ENCODE measurements around the gene NTRK1.
"Not testable (repeated sequence)": the region's sequence is repeated elsewhere in the genome, so short reads cannot be mapped to it uniquely, and the experiment has no call there.

The NTRK1 gene

DNA sequence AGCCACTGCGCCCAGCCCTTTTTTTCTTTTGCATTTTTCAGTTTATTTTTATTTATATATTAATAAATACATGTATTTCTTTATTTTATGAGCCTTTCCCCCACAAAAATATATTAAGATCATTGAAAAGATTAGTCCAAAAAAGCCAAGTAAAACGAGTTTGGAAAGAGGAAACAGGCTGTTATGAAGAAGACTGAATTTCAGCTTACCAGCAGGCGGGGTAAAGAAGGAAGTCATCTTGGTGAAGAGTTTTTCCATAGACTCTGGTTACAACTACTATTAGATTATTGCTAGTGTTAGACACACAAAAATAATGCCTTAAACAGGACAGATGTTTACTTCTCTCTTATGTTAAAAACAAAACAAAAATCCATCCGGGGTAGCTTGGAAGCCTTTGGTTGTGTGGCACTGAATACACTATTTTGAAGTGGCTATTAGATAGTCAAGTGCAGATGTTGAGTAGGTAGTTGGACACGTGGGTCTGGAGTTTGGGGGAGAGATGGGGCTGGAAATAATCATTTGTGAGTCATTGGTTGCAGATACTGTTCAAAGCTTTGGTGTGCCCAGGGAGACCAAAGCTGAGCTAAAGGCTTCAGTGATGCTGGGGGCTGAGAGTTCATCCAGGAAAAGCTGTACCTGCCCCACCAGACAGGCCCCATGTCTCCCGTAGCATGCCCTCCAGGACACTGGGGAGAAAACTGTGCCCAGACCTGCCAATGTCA lies 51.1 kb downstream of the NTRK1 start:
- in situ Hi-C loops (cut with MboI; ENCODE audit: low sequenced_read_pairs) = no loop called here

DNA sequence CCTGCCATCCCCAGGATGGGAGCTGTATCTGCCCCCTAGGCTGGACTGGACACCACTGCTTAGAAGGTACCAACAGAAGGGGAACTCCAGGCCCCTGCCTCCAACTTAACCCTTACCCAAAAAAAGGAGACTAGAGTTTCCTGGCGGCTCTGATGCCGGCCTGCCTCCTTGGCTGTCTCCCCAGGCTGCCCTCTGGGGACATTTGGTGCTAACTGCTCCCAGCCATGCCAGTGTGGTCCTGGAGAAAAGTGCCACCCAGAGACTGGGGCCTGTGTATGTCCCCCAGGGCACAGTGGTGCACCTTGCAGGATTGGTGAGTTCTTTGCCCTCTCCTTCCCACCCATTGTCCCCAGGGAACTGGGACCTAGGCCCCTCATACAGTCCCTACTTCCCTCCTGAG lies 51.6 kb downstream of the NTRK1 start:
- in situ Hi-C loops (cut with MboI; ENCODE audit: low sequenced_read_pairs) = no loop called here

DNA sequence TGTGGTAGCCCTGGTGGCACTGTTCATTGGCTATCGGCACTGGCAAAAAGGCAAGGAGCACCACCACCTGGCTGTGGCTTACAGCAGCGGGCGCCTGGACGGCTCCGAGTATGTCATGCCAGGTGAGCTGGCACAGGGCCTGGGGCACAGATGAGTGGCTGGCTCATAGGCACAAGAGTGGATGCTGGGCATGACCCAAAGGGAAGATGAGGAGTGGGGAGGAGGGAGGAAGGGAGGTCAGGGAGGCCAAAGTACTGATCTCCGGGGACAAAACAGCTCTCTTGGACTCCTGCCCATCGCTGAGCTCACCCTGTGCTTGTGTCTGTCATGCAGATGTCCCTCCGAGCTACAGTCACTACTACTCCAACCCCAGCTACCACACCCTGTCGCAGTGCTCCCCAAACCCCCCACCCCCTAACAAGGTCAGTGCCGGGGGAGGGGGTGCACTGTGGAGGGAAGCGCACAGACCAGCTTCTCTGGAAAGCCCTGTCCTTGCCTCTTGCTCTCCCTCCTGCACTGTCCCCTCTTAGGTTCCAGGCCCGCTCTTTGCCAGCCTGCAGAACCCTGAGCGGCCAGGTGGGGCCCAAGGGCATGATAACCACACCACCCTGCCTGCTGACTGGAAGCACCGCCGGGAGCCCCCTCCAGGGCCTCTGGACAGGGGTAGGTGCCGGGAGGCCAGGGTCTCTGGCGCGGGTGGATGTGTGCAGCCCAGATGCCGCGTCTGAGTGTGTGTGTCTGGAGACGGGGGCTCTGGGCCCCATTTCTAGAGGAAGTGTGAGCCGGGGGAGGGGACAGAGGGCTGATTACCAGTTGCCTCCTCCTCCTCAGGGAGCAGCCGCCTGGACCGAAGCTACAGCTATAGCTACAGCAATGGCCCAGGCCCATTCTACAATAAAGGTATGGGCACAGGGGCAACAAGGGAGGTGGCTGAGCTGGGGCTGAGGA lies 52.5 kb downstream of the NTRK1 start:
- in situ Hi-C loops (cut with MboI; ENCODE audit: low sequenced_read_pairs) = no loop called here

DNA sequence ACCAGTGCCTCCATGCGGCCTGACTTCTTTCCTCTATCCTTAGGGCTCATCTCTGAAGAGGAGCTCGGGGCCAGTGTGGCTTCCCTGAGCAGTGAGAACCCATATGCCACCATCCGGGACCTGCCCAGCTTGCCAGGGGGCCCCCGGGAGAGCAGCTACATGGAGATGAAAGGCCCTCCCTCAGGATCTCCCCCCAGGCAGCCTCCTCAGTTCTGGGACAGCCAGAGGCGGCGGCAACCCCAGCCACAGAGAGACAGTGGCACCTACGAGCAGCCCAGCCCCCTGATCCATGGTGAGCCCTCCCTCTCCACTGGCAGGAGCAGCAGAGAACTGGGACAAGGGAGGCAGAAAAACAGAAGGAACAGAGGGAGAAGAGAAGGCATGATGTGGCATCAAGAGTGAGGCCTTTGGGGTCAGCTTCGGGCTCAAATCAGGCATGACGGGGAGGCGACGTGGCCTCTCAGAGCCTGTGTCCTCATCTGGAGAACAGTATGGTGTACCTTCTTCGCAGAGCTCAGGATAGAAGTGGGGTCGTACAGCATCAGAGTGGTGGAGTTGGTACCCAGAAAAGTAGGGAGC lies 53.2 kb downstream of the NTRK1 start:
- in situ Hi-C loops (cut with MboI; ENCODE audit: low sequenced_read_pairs) = no loop called here

DNA sequence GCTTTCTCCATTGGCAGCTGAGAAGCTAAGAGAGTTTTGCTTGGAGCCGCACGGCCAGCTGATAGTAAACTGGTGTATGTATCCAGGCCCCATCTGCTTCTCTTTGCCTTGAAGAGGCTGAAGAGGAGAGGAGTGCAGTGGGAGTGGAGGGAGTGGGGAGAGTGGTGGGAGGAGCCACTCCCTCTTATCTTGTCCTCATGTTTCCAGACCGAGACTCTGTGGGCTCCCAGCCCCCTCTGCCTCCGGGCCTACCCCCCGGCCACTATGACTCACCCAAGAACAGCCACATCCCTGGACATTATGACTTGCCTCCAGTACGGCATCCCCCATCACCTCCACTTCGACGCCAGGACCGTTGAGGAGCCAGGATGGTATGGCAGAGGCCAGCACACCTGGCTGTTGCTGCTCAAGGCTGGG lies 53.8 kb downstream of the NTRK1 start:
- in situ Hi-C loops (cut with MboI; ENCODE audit: low sequenced_read_pairs) = no loop called here

DNA sequence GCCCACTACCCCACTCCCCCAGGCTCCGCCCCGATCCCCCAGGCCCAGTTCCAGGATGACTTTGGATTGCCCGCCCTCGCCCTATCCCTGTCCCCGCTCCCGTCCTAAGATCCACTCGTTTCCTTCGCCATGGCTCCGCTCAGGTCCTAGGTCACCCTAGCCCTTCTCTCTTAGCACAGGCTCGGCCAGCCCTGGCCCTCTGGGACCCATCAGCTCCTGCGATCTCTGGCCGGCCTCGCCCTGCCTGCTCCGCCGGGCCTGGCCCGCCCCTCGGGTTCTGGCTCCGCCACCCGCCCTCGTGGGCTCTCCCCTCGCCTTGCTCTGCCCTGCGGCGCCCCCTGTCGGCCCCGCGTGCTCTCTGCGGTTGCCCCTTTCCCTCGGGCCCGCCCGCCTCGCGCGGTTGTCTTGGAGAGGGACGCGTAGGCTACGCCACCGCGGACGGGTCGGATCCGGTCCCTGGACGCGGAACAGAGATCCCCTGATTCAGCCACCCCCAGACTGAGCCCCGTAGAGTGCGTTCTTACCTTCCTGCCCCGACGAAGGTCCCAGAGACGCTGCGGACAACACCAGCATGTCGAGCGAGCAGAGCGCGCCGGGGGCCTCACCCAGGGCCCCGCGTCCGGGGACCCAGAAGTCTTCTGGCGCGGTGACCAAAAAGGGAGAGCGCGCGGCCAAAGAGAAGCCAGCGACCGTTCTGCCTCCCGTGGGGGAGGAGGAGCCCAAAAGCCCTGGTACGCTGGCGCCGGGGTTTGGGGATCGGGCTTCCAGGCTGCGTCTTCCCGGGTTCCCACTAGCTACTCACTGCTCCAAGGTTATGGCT lies 59.8 kb downstream of the NTRK1 start, which contains the start of gene LRRC71:
Gene LRRC71 (plus strand): TSS at position 400 of the 820 bp plus-strand sequence. CDS start 172 bp downstream, at position 572.
- in situ Hi-C loops (cut with MboI; ENCODE audit: low sequenced_read_pairs) = no loop called here

DNA sequence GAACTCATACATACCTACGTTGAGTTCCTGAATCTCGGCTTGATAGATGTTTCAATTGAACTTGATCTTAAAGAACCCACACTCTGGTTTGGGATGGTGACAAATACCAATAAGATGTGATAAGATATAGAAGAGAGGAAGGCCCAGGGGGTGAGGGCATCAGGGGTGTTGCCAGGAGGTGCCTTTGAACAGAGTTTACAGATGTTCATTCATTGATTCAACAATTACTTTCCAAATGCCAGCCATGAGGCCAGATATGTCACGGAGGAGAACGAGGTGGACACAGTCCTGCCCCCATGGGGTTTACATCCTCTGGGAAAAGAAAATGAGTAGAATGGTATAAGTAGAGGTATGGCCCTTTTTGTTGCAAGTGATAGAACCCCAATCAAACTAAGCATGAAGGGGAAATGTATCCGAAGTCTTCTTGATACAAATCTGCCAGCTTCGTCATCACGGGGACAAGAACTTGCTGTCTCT lies 60.4 kb downstream of the NTRK1 start:
- in situ Hi-C loops (cut with MboI; ENCODE audit: low sequenced_read_pairs) = no loop called here

DNA sequence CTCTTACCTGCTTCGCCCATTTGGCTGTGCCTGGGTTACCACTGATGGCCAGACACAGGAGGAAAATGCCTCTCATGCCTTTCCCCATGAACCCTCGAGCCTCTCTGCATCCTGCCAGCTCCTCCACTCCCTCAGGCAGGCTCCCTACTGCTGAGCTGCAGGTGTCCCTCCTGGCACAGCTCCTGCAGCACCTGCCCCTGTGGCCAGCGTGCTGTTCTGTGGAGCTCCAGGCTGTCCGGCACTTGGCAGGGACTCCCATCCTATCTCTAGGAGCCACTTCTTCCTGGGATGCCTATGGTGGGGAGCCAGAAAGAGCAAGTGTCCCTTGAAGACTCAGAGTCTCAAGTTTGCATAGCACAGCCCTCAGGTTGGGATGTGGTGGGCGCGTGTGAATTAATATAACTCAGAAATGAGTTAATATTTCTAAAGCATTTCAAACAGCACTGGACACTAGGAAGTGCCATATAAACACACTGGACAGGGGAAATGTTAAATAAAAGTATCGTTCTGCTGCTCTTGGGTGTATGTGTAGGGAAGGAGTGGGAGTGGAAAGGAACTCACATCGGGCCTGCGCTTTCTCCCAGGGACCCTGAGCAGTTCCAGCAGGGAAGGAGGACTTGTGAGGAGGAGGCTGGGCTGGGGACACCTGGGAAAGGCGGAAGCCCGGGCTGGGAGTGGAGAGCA lies 62.5 kb downstream of the NTRK1 start:
- in situ Hi-C loops (cut with MboI; ENCODE audit: low sequenced_read_pairs) = no loop called here

DNA sequence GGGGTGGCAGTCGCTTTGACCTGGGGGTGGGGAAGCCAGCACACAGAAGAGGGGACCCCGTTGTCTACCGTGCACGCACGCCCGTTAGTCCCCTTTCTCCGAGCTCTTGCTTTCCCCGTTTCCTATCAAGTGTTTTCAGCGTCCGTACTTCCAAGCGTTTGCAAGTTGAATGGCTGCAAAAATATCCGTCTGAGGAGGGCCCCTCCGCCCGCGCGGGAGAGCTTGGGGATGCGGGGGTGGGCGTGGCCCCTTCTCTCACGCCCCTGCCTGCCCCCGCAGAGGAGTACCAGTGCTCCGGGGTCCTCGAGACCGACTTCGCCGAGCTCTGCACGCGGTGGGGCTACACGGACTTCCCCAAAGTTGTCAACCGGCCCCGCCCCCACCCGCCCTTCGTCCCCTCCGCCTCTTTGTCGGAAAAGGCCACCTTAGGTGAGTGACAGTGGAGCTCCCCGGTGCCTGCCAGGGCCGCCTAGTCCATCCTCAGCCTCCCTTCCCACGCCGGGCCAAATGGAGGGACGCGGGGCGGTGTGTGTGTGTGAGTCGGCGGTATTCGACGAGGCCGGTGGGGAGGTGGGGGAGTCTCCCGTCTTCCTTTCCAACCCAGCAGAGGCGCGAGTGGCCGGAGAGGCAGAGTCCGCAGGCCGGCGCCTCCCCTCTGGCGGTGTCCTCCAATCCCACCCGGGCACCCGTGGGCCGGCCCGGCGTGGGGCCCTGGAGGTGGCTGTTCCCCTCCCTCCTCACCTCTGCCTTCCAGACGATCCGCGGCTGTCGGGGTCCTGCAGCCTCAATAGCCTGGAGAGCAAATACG lies 63.2 kb downstream of the NTRK1 start:
- in situ Hi-C loops (cut with MboI; ENCODE audit: low sequenced_read_pairs) = no loop called here

DNA sequence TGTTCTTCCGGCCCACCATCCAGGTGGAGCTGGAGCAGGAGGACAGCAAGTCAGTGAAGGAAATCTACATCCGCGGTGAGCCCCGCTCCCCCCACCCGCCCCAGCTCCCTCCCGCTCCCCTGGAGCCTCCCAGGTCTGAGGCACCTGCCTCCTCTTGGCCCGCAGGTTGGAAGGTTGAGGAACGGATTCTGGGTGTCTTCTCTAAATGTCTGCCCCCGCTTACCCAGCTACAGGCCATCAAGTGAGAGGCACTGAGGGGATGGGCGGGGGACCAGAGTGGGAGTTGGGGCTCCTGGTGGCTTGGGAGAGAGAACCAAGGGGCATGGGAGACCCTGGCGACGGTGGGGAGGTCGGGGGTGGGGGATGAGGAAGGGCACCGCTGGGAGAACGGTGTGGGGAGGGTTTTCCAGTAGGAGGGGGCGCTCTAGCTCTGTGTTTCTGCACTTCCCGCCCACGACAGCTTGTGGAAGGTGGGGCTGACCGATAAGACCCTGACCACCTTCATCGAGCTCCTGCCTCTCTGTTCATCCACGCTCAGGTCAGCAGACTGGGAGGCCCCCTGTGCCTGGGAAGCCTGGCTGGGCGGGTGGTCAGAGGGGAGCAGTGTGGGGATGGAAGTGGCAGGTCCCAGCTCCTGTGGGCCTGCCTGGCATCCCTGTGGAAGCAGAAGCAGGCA lies 64.0 kb downstream of the NTRK1 start:
- in situ Hi-C loops (cut with MboI; ENCODE audit: low sequenced_read_pairs) = no loop called here

DNA sequence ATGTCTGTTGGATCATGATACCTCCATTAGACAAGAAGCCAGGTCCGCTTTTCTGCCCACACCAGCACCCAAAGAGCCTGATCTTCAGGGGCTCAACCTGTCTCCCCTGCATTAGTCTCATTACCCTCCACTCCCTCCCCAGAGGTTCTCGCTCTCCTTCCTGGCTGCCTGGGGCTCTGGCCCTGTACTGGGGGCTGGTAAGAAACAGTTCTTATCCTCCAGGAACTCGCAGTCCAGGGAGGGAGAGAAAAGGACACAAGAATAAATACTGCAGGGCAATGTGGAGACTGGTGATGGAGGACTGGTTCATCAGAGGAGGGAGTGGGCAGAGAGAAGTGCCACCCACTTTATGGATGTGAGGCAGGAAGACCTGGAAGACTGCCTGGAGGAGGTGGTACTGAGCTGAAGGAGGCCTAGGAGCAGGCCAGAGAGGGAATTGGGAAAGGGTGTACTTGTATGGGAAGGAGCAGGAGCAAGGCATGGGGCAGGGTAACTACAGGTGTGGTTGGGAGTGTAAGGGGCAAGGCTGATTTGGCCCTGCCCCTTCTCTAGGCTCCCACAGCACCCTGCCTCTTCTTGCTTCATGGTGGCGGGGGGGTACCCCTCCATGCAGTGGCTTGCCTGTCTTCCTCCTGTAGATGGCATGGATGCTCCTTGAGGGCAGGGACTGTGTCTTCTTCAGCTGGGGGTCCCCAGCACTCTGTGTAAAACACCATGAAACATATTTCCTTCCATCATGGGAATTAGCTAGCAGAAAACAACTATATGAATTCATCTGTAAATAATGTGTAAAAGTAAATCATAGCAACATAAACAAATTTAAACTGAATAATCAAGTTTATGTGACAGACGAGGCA lies 64.7 kb downstream of the NTRK1 start:
- in situ Hi-C loops (cut with MboI; ENCODE audit: low sequenced_read_pairs) = no loop called here

DNA sequence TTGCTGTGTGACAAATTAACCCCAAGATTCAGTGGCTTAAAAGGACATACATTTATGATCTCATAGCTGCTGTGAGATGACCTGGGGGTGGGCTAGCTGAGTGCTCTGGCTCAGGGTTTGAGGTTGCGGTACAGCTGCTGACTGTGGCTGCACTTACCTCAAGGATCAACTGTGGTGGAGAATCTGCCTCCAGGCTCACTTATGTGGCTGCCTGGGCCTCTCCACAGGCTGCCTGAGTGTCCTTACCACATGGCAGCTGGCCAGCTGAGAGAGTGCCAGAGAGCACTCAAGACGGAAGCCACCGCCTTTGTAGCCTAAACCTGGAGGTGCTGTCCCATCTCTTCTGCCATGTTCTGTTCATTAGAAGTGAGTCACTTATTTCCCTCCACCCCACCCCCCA lies 65.5 kb downstream of the NTRK1 start:
- in situ Hi-C loops (cut with MboI; ENCODE audit: low sequenced_read_pairs) = no loop called here

DNA sequence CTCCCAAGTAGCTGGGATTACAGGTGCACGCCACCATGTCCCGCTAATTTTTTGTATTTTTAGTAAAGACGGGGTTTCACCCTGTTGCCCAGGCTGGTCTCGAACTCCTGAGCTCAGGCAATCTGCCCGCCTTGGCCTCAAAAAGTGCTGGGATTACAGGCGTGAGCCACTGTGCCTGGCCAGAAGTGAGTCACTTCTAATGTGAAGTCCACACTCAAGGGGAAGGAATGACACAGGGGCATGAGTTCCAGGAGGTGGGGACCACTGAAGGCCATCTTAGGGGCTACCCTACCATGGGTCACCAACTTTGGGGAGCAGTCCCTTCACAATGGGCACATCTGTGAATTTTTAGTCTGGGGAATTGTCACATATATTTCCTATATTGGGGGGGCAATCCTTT lies 66.0 kb downstream of the NTRK1 start:
- in situ Hi-C loops (cut with MboI; ENCODE audit: low sequenced_read_pairs) = not testable (repeated sequence)

DNA sequence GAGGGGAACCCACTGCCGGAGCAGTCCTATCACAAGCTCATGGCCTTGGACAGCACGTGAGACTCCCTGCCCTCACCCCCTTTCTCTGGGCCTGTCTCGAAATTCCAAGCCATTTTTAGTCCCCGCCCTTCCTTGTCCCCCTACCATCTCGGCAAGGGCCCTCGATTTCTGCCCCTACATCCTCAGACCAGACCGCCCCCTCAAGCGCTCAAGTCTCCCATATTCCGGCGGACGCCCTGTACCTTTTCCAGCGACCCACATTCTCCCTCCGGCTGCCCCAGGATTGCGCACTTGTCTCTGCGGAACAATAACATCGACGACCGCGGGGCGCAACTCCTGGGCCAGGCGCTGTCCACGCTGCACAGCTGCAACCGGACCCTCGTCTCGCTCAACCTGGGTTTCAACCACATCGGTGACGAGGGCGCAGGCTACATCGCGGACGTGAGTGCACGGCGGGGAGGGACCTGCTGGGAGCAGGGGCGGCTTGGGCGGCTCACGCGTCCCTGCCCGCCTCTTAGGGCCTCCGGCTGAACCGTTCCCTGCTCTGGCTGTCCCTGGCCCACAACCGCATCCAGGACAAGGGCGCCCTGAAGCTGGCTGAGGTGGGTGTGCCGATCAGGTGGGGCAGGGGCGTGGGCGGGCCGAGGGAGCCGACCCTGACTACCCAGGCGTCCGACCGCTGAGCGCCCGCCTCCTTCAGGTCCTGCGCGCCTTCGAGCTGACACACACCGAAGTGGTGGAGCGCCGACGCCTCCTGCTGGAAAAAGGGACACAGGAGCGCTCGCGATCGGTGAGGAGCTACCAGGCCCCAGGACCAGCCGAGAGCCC lies 66.8 kb downstream of the NTRK1 start:
- in situ Hi-C loops (cut with MboI; ENCODE audit: low sequenced_read_pairs) = no loop called here

DNA sequence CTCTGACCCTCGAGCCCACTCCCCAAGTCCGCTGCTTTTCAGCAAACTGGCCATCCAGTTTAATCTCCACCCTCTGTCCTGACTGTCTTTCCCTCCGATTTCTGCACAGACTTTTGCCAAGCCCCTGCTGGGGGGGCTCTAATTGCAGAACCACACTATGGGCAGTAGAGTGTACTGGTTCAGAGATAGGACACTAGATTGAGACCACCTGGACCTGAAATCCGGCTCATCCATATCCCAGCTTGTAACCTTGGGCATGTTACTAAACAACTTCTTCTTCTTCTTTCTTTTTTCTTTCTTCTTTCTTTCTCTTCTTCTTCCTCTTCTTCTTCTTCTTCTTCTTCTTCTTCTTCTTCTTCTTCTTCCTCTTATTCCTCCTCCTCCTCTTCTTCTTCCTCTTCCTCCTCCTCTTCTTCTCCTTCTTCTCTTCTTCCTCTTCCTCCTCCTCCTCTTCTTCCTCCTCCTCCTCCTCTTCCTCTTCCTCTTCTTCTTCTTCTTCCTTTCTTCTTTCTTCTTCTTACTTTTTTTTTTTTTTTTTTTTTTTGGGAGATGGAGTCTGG lies 67.5 kb downstream of the NTRK1 start:
- in situ Hi-C loops (cut with MboI; ENCODE audit: low sequenced_read_pairs) = no loop called here

DNA sequence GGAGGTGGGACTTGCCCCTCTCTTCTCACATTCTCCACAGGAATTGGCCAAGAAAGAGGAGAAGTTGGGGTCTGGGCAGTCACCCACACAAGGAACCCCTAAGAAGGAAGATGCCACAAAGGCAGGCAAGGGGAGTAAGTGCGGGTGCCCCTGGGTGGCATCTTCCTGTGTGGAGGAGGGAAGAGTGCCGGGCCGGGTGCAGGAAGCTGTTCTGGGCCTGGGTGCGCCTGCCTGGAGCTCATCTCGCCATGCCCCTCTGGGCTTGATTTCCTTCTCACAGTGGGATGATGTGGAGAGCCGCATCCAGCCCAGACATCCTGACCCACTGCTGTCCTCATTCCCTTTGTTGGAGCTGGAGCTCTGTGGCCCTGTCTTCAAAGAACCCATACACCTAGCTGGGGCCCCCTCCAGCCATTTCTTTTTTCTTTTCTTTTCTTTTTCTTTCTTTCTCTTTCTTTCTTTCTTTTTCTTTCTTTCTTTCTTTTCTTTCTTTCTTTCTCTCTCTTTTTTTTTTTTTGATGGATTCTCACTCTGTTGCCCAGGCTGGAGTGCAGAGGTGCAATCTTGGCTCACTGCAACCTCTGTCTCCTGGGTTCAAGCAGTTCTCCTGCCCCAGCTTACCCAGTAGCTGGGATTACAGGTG lies 69.1 kb downstream of the NTRK1 start:
- in situ Hi-C loops (cut with MboI; ENCODE audit: low sequenced_read_pairs) = no loop called here
